ENCODE measurements around the gene VPS37C.

- TF ChIP-seq CTCF (IDR thresholded peaks at IDR 0.05; ENCODE audit: low read depth, low read length) (no peak), EZH2phosphoT487 (IDR thresholded peaks at IDR 0.05; ENCODE audit: low read depth) (no peak)
These were observed 2.7 kb upstream of the VPS37C start for GRCh38 chr11:61163714-61164605.

Measured in OCI-LY3 (cell line).